Endothelial cell of umbilical vein (primary cell): ENCODE data around the gene DCUN1D1. TPM values are rescaled to one million over a fixed set of nuclear protein-coding genes. Genes with fewer than 3 reads are reported as not detected.

Source experiments
- BruUV-seq: library from RNA; stranded (reverse); fragments of 400-500 nt; replicated peaks from 2 replicates; lab custom pipeline; 2021; lab: Mats Ljungman, UMichigan
- CTCF ChIA-PET: fragments of 300-600, 350-600 bp; sonication (Branson Sonifier 250); formaldehyde crosslinking; loops from one replicate; lab custom pipeline; 2021; ENCODE audit warnings: antibody characterized with exemption, inconsistent platforms; lab: Charles Lee
- POLR2A ChIA-PET: fragments of 300-600, 350-600 bp; sonication (Branson Sonifier 250); formaldehyde crosslinking; loops from one replicate; lab custom pipeline; 2021; ENCODE audit warnings: antibody characterized with exemption, inconsistent platforms; lab: Charles Lee
- DNase-seq: peaks from one replicate; pipeline ENCODE4 v3.0.0-alpha.2; 2011; ENCODE audit warnings: low read depth, low spot score
- FAIRE-seq: peaks from 2 replicates; lab custom pipeline; 2011; peaks lifted over from hg19 to GRCh38; lab: Jason Lieb, UNC
- H2AFZ ChIP-seq: 2 replicates; pipeline ENCODE4 v1.6.0; 2012; ENCODE audit warnings: low read depth, low read length, control low read depth, inconsistent platforms
- H3K27ac ChIP-seq: 2 replicates; pipeline ENCODE4 v1.5.1; 2011; ENCODE audit warnings: low read depth, mild to moderate bottlenecking, control low read depth, low read length, moderate library complexity; ENCODE audit not compliant: insufficient read depth
- H3K27me3 ChIP-seq, 2 experiments: 2 replicates each; pipeline versions ENCODE4 v1.6.0 to v1.6.1; 2011; ENCODE audit warnings: low read length in 2 of 2, mixed read lengths in 1 of 2; ENCODE audit not compliant: control insufficient read depth in 2 of 2, insufficient read depth in 2 of 2
- H3K36me3 ChIP-seq, 2 experiments: 2 replicates in 1 of 2; 3 replicates in 1 of 2; pipeline ENCODE4 v1.5.1; 2011; ENCODE audit warnings: low read length in 2 of 2, mild to moderate bottlenecking in 1 of 2, moderate library complexity in 1 of 2; ENCODE audit not compliant: control insufficient read depth in 2 of 2, insufficient read depth in 2 of 2; ENCODE audit errors: extremely low read depth in 1 of 2
- H3K4me1 ChIP-seq: 3 replicates; pipeline ENCODE4 v1.5.1; 2011; ENCODE audit warnings: mild to moderate bottlenecking, low read length; ENCODE audit not compliant: control insufficient read depth, insufficient read depth; ENCODE audit errors: extremely low read depth
- H3K4me2 ChIP-seq: 2 replicates; pipeline ENCODE4 v1.6.1; 2011; ENCODE audit warnings: low read length, control low read depth, mixed read lengths; ENCODE audit not compliant: insufficient read depth
- H3K4me3 ChIP-seq, 3 experiments: fragments of 200-600 bp in 1 of 3; sonication (generic), shearing (Covaris generic) in 1 of 3; replicated peaks in 1 of 3; 2 replicates each; pipeline ENCODE4 v1.5.1; 2011 to 2016; ENCODE audit warnings: control low read depth in 3 of 3, low read length in 3 of 3, mild to moderate bottlenecking in 2 of 3, inconsistent platforms in 1 of 3, low read depth in 1 of 3, moderate library complexity in 1 of 3; ENCODE audit not compliant: insufficient read depth in 1 of 3
- H3K79me2 ChIP-seq: 2 replicates; pipeline ENCODE4 v1.6.0; 2012; ENCODE audit warnings: low read length, inconsistent platforms; ENCODE audit not compliant: control insufficient read depth, insufficient read depth
- H3K9ac ChIP-seq: replicated peaks from 2 replicates; pipeline ENCODE3; 2011; ENCODE audit warnings: low read length, control low read depth; ENCODE audit not compliant: insufficient read depth; ENCODE audit errors: extremely low read depth
- H3K9me1 ChIP-seq: replicated peaks from 3 replicates; pipeline ENCODE4 v1.6.0; 2011; ENCODE audit warnings: mild to moderate bottlenecking, low read length; ENCODE audit not compliant: control insufficient read depth, insufficient read depth; ENCODE audit errors: extremely low read depth
- H3K9me3 ChIP-seq: replicated peaks from 2 replicates; pipeline ENCODE4 v1.5.1; 2012; ENCODE audit warnings: low read length, inconsistent platforms; ENCODE audit not compliant: control insufficient read depth, insufficient read depth
- H4K20me1 ChIP-seq: replicated peaks from 2 replicates; pipeline ENCODE3; 2011; ENCODE audit warnings: mild to moderate bottlenecking, low read length; ENCODE audit not compliant: control insufficient read depth, insufficient read depth; ENCODE audit errors: extremely low read depth
- EZH2 ChIP-seq: IDR thresholded peaks from 2 replicates; pipeline ENCODE4 v1.6.1; 2012; ENCODE audit warnings: borderline replicate concordance, low read depth, mild to moderate bottlenecking, moderate library complexity, low read length, inconsistent platforms; ENCODE audit not compliant: severe bottlenecking
- FOS ChIP-seq: IDR thresholded peaks from 2 replicates; pipeline ENCODE4 v1.6.1; 2011; ENCODE audit warnings: mild to moderate bottlenecking, low read length, moderate library complexity, borderline replicate concordance; ENCODE audit not compliant: insufficient read depth
- GATA2 ChIP-seq: IDR thresholded peaks from 2 replicates; pipeline ENCODE4 v1.7.0; 2011; ENCODE audit warnings: low read depth, mild to moderate bottlenecking, moderate library complexity, mixed read lengths, low read length; ENCODE audit not compliant: insufficient read length, insufficient read depth
- JUN ChIP-seq: IDR thresholded peaks from 2 replicates; pipeline ENCODE4 v1.6.1; 2011; ENCODE audit warnings: borderline replicate concordance, low read depth; ENCODE audit not compliant: insufficient read length, insufficient read depth
- MAX ChIP-seq: IDR thresholded peaks from 2 replicates; pipeline ENCODE4 v1.6.1; 2011; ENCODE audit not compliant: insufficient read depth, insufficient read length
- MYC ChIP-seq: IDR thresholded peaks from one replicate; pipeline ENCODE4 v1.6.1; 2011; ENCODE audit warnings: mild to moderate bottlenecking, low read depth, low read length
- POLR2A ChIP-seq: IDR thresholded peaks from 2 replicates; pipeline ENCODE4 v1.6.1; 2012; ENCODE audit warnings: low read depth, mild to moderate bottlenecking, control low read depth, low read length
- POLR2AphosphoS5 ChIP-seq: IDR thresholded peaks from 2 replicates; pipeline ENCODE4 v1.6.1; 2012; ENCODE audit warnings: low read depth, mild to moderate bottlenecking, control low read depth, low read length, moderate library complexity; ENCODE audit not compliant: insufficient read depth
- dilution Hi-C: fragments of 300-500 bp; cut with MboI; formaldehyde crosslinking; loops from one replicate; pipeline ENCODE4 v1.15.0; 2019; ENCODE audit warnings: low sequenced_read_pairs; ENCODE audit not compliant: extremely low pct_ligation_motif_present
- intact Hi-C: fragments of 100-400 bp; cut with micrococcal nuclease; formaldehyde crosslinking; loops from one replicate; pipeline ENCODE4 v1.10.0; 2022
- polyA plus RNA-seq, 4 experiments: library from polyadenylated mRNA; depleted of rRNA in 3 of 4; stranded (reverse) in 3 of 4; unstranded in 1 of 4; fragments of >200 nt; gene quantifications; 2 replicates each; pipeline versions ENCODE4 v1.2.1 to v1.2.3, GENCODE V29; 2011 to 2012; ENCODE audit warnings: missing spikeins in 1 of 4
- total RNA-seq: library from RNA; stranded (reverse); gene quantifications from 2 replicates; pipeline ENCODE4 v1.2.3, GENCODE V29; 2021
- TF ChIP-seq, protein P1 (sequence below), 2 donors: IDR thresholded peaks; 1 replicate in 1 of 2; 2 replicates in 1 of 2; pipeline ENCODE4 v1.5.1; 2011; ENCODE audit warnings: low read length in 2 of 2, mild to moderate bottlenecking in 2 of 2, moderate library complexity in 2 of 2, control low read depth in 1 of 2, inconsistent platforms in 1 of 2, low read depth in 1 of 2; ENCODE audit not compliant: insufficient read depth in 1 of 2; ENCODE audit errors: extremely low read depth in 1 of 2

The DCUN1D1 gene
- total and polyA plus RNA-seq, 2 donors (not counting 3 experiments of a cell fraction or from before 2014, with no cell fraction given) = 4.9 to 41.3 TPM

DNA sequence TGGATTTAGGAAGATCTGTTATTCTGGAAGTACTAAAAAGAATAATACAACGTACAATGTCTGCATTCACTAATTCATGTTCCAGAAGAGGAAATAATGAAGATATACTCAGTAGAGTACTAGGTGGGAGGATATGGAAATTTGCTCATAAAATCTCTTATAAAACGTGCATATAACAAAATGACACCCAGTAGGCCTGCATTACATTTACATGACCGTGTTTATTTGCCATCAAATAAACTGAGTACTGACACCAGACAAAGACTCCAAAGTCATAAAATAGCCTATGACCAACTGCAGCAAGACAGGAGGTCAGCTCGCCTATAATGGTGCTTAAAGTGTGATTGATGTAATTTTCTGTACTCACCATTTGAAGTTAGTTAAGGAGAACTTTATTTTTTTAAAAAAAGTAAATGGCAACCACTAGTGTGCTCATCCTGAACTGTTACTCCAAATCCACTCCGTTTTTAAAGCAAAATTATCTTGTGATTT is 60.4 kb downstream of the DCUN1D1 start:
- H3K27me3 ChIP-seq = no peaks in the 10 kb centered on the region
- no peak for DNase-seq
- FAIRE-seq = no peak
- no peaks in the 10 kb centered on the region for H3K9me1 ChIP-seq
- dilution Hi-C loops (no loop called here), intact Hi-C loops (loop anchor here (5.0 kb wide), 1 partner anchor 177 kb away; the partner anchor contains the start of gene MCCC1)
- no peaks in the 10 kb centered on the region for H3K9me3 ChIP-seq
- H4K20me1 ChIP-seq = no peaks in the 10 kb centered on the region
- no peak overlapping the region for H3K4me3 ChIP-seq
- BruUV-seq = no TSS peak
- no peaks in the 10 kb centered on the region for H3K79me2 ChIP-seq
- H3K27ac ChIP-seq = no peak overlapping the region
- H2AFZ ChIP-seq = no peak overlapping the region
- ChIA-PET POLR2A (interaction anchor here (0.6 kb wide), 1 partner anchor 11 kb away, joined by 9 read pairs; no protein-coding TSS in a partner anchor), CTCF (interaction anchor here (1.0 to 2.1 kb wide), 4 partner anchors 9 to 12 kb away, joined by 3 to 7 read pairs (median 4); no protein-coding TSS in a partner anchor)
- H3K4me2 ChIP-seq = no peak overlapping the region
- no peak for TF ChIP-seq JUN
- TF ChIP-seq, protein P1, sequence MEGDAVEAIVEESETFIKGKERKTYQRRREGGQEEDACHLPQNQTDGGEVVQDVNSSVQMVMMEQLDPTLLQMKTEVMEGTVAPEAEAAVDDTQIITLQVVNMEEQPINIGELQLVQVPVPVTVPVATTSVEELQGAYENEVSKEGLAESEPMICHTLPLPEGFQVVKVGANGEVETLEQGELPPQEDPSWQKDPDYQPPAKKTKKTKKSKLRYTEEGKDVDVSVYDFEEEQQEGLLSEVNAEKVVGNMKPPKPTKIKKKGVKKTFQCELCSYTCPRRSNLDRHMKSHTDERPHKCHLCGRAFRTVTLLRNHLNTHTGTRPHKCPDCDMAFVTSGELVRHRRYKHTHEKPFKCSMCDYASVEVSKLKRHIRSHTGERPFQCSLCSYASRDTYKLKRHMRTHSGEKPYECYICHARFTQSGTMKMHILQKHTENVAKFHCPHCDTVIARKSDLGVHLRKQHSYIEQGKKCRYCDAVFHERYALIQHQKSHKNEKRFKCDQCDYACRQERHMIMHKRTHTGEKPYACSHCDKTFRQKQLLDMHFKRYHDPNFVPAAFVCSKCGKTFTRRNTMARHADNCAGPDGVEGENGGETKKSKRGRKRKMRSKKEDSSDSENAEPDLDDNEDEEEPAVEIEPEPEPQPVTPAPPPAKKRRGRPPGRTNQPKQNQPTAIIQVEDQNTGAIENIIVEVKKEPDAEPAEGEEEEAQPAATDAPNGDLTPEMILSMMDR (IDR thresholded peaks at IDR 0.05; ENCODE audit: extremely low read depth in 1 of 2, insufficient read depth in 1 of 2, low read depth in 1 of 2, low read length in 2 of 2) = no peak
- TF ChIP-seq EZH2 = no peak
- no peak for TF ChIP-seq MYC
- TF ChIP-seq POLR2A = no peak
- TF ChIP-seq MAX = no peak
- no peak for TF ChIP-seq FOS
- TF ChIP-seq GATA2 = no peak
- no peak for TF ChIP-seq POLR2AphosphoS5
- no peaks in the 10 kb centered on the region for H3K36me3 ChIP-seq
- no peak overlapping the region for H3K9ac ChIP-seq
- H3K4me1 ChIP-seq = no peaks in the 10 kb centered on the region
